H9 (cell line): ENCODE results near the gene CFAP161. TPM values are rescaled to one million over a fixed set of nuclear protein-coding genes. Genes with fewer than 3 reads are reported as not detected.

Experiments
- DNase-seq: peaks from one replicate; pipeline ENCODE4 v3.0.0-alpha.2; 2017
- H2AFZ ChIP-seq: one replicate; pipeline ENCODE4 v1.6.1; 2013; ENCODE audit warnings: mild to moderate bottlenecking, low read length, control low read depth, moderate library complexity
- H2AK5ac ChIP-seq: 2 replicates; pipeline ENCODE4 v1.6.1; 2013; ENCODE audit warnings: low read length, control low read depth, mixed read lengths; ENCODE audit not compliant: insufficient read length
- H2BK120ac ChIP-seq: one replicate; pipeline ENCODE4 v1.6.1; 2013; ENCODE audit warnings: low read depth, mild to moderate bottlenecking, low read length, control low read depth, inconsistent platforms; ENCODE audit not compliant: poor library complexity, severe bottlenecking
- H2BK12ac ChIP-seq: 2 replicates; pipeline ENCODE4 v1.6.1; 2013; ENCODE audit warnings: low read length, control low read depth, mixed read lengths, low read depth; ENCODE audit not compliant: insufficient read length
- H2BK15ac ChIP-seq: 2 replicates; pipeline ENCODE4 v1.6.1; 2013; ENCODE audit warnings: low read depth, low read length, control low read depth
- H2BK20ac ChIP-seq: one replicate; pipeline ENCODE4 v1.6.1; 2013; ENCODE audit warnings: low read depth, mild to moderate bottlenecking, low read length, control low read depth, inconsistent platforms; ENCODE audit not compliant: poor library complexity, severe bottlenecking
- H2BK5ac ChIP-seq: 2 replicates; pipeline ENCODE4 v1.6.1; 2013; ENCODE audit warnings: low read length, control low read depth, mixed read lengths; ENCODE audit not compliant: insufficient read length
- H3K14ac ChIP-seq: 2 replicates; pipeline ENCODE4 v1.6.1; 2013; ENCODE audit warnings: low read length, control low read depth; ENCODE audit not compliant: insufficient read depth
- H3K18ac ChIP-seq: 2 replicates; pipeline ENCODE4 v1.6.1; 2013; ENCODE audit warnings: low read depth, mild to moderate bottlenecking, mixed read lengths, low read length, control low read depth; ENCODE audit not compliant: insufficient read length
- H3K23ac ChIP-seq: 2 replicates; pipeline ENCODE4 v1.6.1; 2013; ENCODE audit warnings: low read length, control low read depth, mixed read lengths, low read depth; ENCODE audit not compliant: insufficient read length
- H3K23me2 ChIP-seq: 2 replicates; pipeline ENCODE4 v1.6.1; 2013; ENCODE audit warnings: low read depth, mild to moderate bottlenecking, mixed read lengths, low read length, control low read depth; ENCODE audit not compliant: insufficient read length, poor library complexity, severe bottlenecking
- H3K27ac ChIP-seq: 2 replicates; pipeline ENCODE4 v1.5.1; 2013; ENCODE audit warnings: low read length, control low read depth, mixed read lengths, low read depth; ENCODE audit not compliant: insufficient read length
- H3K27me3 ChIP-seq: 2 replicates; pipeline ENCODE4 v1.6.1; 2013; ENCODE audit warnings: low read length, control low read depth, inconsistent platforms; ENCODE audit not compliant: insufficient read depth
- H3K4ac ChIP-seq: 2 replicates; pipeline ENCODE4 v1.6.1; 2013; ENCODE audit warnings: low read depth, mild to moderate bottlenecking, control low read depth, inconsistent platforms, low read length, moderate library complexity
- H3K4me1 ChIP-seq: 2 replicates; pipeline ENCODE4 v1.6.1; 2013; ENCODE audit warnings: low read length, control low read depth, inconsistent platforms; ENCODE audit not compliant: insufficient read depth
- H3K4me2 ChIP-seq: 2 replicates; pipeline ENCODE4 v1.6.1; 2013; ENCODE audit warnings: low read length, control low read depth, mixed read lengths; ENCODE audit not compliant: insufficient read length, insufficient read depth
- H3K56ac ChIP-seq: 2 replicates; pipeline ENCODE4 v1.6.1; 2013; ENCODE audit warnings: low read depth, mild to moderate bottlenecking, mixed read lengths, low read length, control low read depth; ENCODE audit not compliant: insufficient read length
- H3K79me1 ChIP-seq: 2 replicates; pipeline ENCODE4 v1.6.1; 2013; ENCODE audit warnings: low read depth, mild to moderate bottlenecking, moderate library complexity, low read length, control low read depth, inconsistent platforms; ENCODE audit not compliant: insufficient read depth, poor library complexity, severe bottlenecking
- H3K79me2 ChIP-seq: 2 replicates; pipeline ENCODE4 v1.6.1; 2013; ENCODE audit warnings: low read length, control low read depth, inconsistent platforms; ENCODE audit not compliant: insufficient read depth
- H3K9ac ChIP-seq: 2 replicates; pipeline ENCODE4 v1.6.1; 2013; ENCODE audit warnings: low read length, control low read depth, mixed read lengths; ENCODE audit not compliant: insufficient read length; ENCODE audit errors: extremely low read depth
- H3K9me3 ChIP-seq: one replicate; pipeline ENCODE4 v1.6.1; 2013; ENCODE audit warnings: low read depth, low read length, inconsistent platforms; ENCODE audit not compliant: control insufficient read depth
- H3T11ph ChIP-seq: one replicate; pipeline ENCODE4 v1.6.1; 2013; ENCODE audit warnings: mild to moderate bottlenecking, low read length, control low read depth, inconsistent platforms
- H4K20me1 ChIP-seq: one replicate; pipeline ENCODE4 v1.6.1; 2013; ENCODE audit not compliant: control insufficient read depth, insufficient read length, insufficient read depth
- H4K5ac ChIP-seq: 2 replicates; pipeline ENCODE4 v1.6.1; 2013; ENCODE audit warnings: low read depth, mild to moderate bottlenecking, mixed read lengths, low read length, control low read depth; ENCODE audit not compliant: insufficient read length
- H4K8ac ChIP-seq: replicated peaks from 2 replicates; pipeline ENCODE4 v1.6.1; 2013; ENCODE audit warnings: low read length, control low read depth, mixed read lengths, low read depth; ENCODE audit not compliant: insufficient read length
- H4K91ac ChIP-seq: 2 replicates; pipeline ENCODE4 v1.6.1; 2013; ENCODE audit warnings: low read depth, mild to moderate bottlenecking, moderate library complexity, mixed read lengths, low read length, control low read depth; ENCODE audit not compliant: insufficient read length
- H3K27ac Mint-ChIP-seq, 3 experiments: 2 replicates in 2 of 3; 3 replicates in 1 of 3; pipeline ENCODE4 v1.8.0; 2020 to 2021; ENCODE audit warnings: mixed read lengths in 3 of 3, mild to moderate bottlenecking in 1 of 3, moderate library complexity in 1 of 3
- H3K27me3 Mint-ChIP-seq: 2 replicates; pipeline ENCODE4 v1.8.0; 2021; ENCODE audit warnings: low read depth, mild to moderate bottlenecking, moderate library complexity, mixed read lengths
- H3K36me3 Mint-ChIP-seq, 3 experiments: 2 replicates in 2 of 3; 3 replicates in 1 of 3; pipeline ENCODE4 v1.8.0; 2020 to 2021; ENCODE audit warnings: low read depth in 3 of 3, mixed read lengths in 3 of 3; ENCODE audit not compliant: insufficient read depth in 1 of 3
- H3K4me1 Mint-ChIP-seq, 2 experiments: 2 replicates each; pipeline ENCODE4 v1.8.0; 2020; ENCODE audit warnings: mixed read lengths in 2 of 2
- H3K4me3 Mint-ChIP-seq, 2 experiments: 2 replicates in 1 of 2; 3 replicates in 1 of 2; pipeline ENCODE4 v1.8.0; 2020 to 2021; ENCODE audit warnings: mild to moderate bottlenecking in 2 of 2, mixed read lengths in 2 of 2, moderate library complexity in 1 of 2
- H3K9me3 Mint-ChIP-seq, 2 experiments: 2 replicates in 1 of 2; 3 replicates in 1 of 2; pipeline ENCODE4 v1.8.0; 2020; ENCODE audit warnings: mild to moderate bottlenecking in 2 of 2, mixed read lengths in 2 of 2, moderate library complexity in 1 of 2
- CTCF ChIP-seq: fragments of 200-600 bp; sonication (generic); conservative IDR thresholded peaks from 3 replicates; pipeline ENCODE4 v1.8.0; 2021; ENCODE audit warnings: antibody characterized with exemption, mild to moderate bottlenecking
- WGBS: extraction: QIAGEN DNeasy Blood & Tissue Kit; methylation state at CpG from one replicate; pipeline ENCODE4 v1.1.7; 2013; ENCODE audit warnings: missing lambda C conversion rate, low lambda C conversion rate, mixed read lengths; ENCODE audit not compliant: insufficient read length; ENCODE audit errors: extremely low coverage; 5-methylcytosine and 5-hydroxymethylcytosine counted together
- total RNA-seq: library from RNA; stranded (reverse); gene quantifications from 2 replicates; pipeline ENCODE4 v1.2.1, GENCODE V29; 2021

Gene CFAP161
- total RNA-seq, 1 experiment from 2014 or later, result 0.24 TPM

- Histone ChIP-seq H2AK5ac (no peak overlapping the region), H3K4me1 (no peaks in the 10 kb centered on the region), H3K18ac (no peak overlapping the region), H3K14ac (no peak overlapping the region), H3K4ac (no peak overlapping the region), H3K23ac (no peak overlapping the region), H2BK15ac (no peak overlapping the region), H4K5ac (no peak overlapping the region), H2BK12ac (no peak overlapping the region), H3K79me1 (no peaks in the 10 kb centered on the region), H2AFZ (no peak overlapping the region), H3K9me3 (no peaks in the 10 kb centered on the region), H3K9ac (no peak overlapping the region), H3K56ac (no peak overlapping the region), H2BK5ac (no peak overlapping the region), H2BK20ac (no peak overlapping the region), H3K27ac (no peak overlapping the region), H4K20me1 (no peaks in the 10 kb centered on the region), H3K4me2 (no peak overlapping the region), H4K8ac (no peak overlapping the region), H2BK120ac (no peak overlapping the region), H3K79me2 (no peaks in the 10 kb centered on the region), H3T11ph (no peak overlapping the region), H4K91ac (no peak overlapping the region), H3K23me2 (no peaks in the 10 kb centered on the region), H3K27me3 (no peaks in the 10 kb centered on the region)
- no peak overlapping the region for H3K4me3 Mint-ChIP-seq
- no peak for DNase-seq
- TF ChIP-seq CTCF, result no peak
- peaks cover 23% of the 10 kb centered on the region for H3K27me3 Mint-ChIP-seq
- H3K4me1 Mint-ChIP-seq, result no peaks in the 10 kb centered on the region
- H3K36me3 Mint-ChIP-seq, result no peaks in the 10 kb centered on the region; a peak in 1 of 7 replicates
- no CpG with 5 or more reads among the region's 4 CpGs for WGBS
- no peaks in the 10 kb centered on the region for H3K9me3 Mint-ChIP-seq
- no peak overlapping the region for H3K27ac Mint-ChIP-seq
Observed at GRCh38 chr15:81161160-81161673, 27.1 kb downstream of the CFAP161 start.
